Lower lobe of right lung (tissue), 2 donors: Measurements from ENCODE around the gene XAGE1B. TPM values are rescaled to one million over a fixed set of nuclear protein-coding genes. Genes with fewer than 3 reads are reported as not detected.
A peak's percentile ranks its signal among the peaks of the same experiment; 100 is the strongest.
"Not testable (repeated sequence)": the region's sequence is repeated elsewhere in the genome, so short reads cannot be mapped to it uniquely, and the experiment has no call there.

ENCODE experiments used
- ATAC-seq, 2 donors: fragments of 200-7000 bp; cut with Tn5 transposase; one replicate each; pipeline ENCODE4 v1.9.1; 2020 to 2022; ENCODE audit warnings: mild to moderate bottlenecking in 2 of 2, moderate library complexity in 2 of 2
- DNase-seq: peaks from one replicate; pipeline ENCODE4 v3.0.0-alpha.2; 2020
- H3K27ac ChIP-seq: fragments of 200-600 bp; one replicate; pipeline ENCODE4 v1.8.0; 2022
- H3K27me3 ChIP-seq: fragments of 200-600 bp; one replicate; pipeline ENCODE4 v1.8.0; 2022; ENCODE audit warnings: low read depth
- H3K36me3 ChIP-seq: fragments of 200-600 bp; one replicate; pipeline ENCODE4 v1.8.0; 2022; ENCODE audit warnings: mild to moderate bottlenecking
- H3K4me1 ChIP-seq: fragments of 200-600 bp; one replicate; pipeline ENCODE4 v1.8.0; 2022
- H3K4me3 ChIP-seq: fragments of 200-600 bp; one replicate; pipeline ENCODE4 v1.8.0; 2022; ENCODE audit warnings: mild to moderate bottlenecking
- H3K9me3 ChIP-seq: fragments of 200-600 bp; one replicate; pipeline ENCODE4 v1.8.0; 2022
- intact Hi-C: fragments of 100-400 bp; cut with DNase I; formaldehyde crosslinking; loops from one replicate; pipeline ENCODE4 v1.11.0; 2022
- long read RNA-seq: library from polyadenylated mRNA; unstranded; transcript quantifications from one replicate; pipeline ENCODE4 v2.0.0, GENCODE V29; 2021
- total RNA-seq: library from RNA; stranded (reverse); fragmentation: NEBNext Ultra II Directional; extraction: Animal tissue kit (Norgen Biotek cat#: 25700); gene quantifications from one replicate; pipeline ENCODE4 v1.2.1, GENCODE V29; 2021
- TF ChIP-seq, protein P1 (sequence below): fragments of 200-600 bp; IDR thresholded peaks from one replicate; pipeline ENCODE4 v1.8.0; 2022; ENCODE audit warnings: antibody characterized with exemption, mild to moderate bottlenecking
- donor health status: DM: no; HTN: yes; CAD: no; lungs with severe emphysema.

Gene XAGE1B, protein sequence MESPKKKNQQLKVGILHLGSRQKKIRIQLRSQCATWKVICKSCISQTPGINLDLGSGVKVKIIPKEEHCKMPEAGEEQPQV
- not detected for total RNA-seq
- long read RNA-seq, partial matches to known transcripts: 0 of 1 reads
- long read RNA-seq, other reads (novel, unspliced or antisense): 0 of 1 reads

DNA sequence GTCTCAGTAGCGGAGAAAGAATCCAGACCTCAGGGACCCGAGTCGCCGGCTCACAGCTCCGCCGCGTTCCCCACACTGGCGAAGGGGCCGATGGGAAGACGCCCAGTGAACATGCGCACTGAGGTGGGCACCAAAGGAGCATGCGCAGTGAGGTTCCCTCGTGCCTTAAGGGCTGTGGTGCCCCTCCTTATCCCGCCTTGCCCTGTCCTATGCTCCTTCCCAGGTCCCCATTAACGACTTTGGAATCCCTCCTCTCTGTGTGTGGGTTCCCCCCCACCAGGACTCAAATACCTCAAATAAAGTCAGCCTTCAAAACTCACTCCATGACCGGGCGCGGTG, at the start of gene XAGE1B:
TSS of gene XAGE1B (minus strand) at position 77 of the 339 bp plus-strand sequence. CDS start 1,536 bp downstream, outside the sequence.
- DNase-seq, H3K27me3 ChIP-seq, H3K27ac ChIP-seq, H3K4me3 ChIP-seq, H3K4me1 ChIP-seq, intact Hi-C loops, H3K9me3 ChIP-seq, H3K36me3 ChIP-seq: not testable (repeated sequence)
- peak in 1 of 2 donors; percentile 4 for ATAC-seq

DNA sequence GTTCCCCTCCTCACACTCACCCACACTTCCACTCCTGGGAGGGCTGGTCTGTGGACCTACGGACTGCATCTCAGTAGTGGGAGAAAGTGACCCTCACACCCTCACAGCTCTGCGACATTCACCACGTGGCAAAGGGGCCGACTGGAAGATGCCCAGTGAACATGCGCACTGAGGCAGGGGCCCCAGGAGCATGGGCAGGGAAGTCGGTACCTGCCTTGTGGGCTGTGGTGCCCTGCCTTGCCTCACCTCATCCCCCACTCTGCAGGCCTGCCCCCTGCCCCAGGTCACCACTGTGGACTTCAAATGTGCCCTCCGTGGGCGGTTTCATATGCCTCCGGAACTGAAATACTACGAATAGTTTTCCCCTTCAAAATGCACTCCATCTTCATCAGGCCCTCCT, 46.2 kb upstream of the XAGE1B start:
- TF ChIP-seq, protein P1, sequence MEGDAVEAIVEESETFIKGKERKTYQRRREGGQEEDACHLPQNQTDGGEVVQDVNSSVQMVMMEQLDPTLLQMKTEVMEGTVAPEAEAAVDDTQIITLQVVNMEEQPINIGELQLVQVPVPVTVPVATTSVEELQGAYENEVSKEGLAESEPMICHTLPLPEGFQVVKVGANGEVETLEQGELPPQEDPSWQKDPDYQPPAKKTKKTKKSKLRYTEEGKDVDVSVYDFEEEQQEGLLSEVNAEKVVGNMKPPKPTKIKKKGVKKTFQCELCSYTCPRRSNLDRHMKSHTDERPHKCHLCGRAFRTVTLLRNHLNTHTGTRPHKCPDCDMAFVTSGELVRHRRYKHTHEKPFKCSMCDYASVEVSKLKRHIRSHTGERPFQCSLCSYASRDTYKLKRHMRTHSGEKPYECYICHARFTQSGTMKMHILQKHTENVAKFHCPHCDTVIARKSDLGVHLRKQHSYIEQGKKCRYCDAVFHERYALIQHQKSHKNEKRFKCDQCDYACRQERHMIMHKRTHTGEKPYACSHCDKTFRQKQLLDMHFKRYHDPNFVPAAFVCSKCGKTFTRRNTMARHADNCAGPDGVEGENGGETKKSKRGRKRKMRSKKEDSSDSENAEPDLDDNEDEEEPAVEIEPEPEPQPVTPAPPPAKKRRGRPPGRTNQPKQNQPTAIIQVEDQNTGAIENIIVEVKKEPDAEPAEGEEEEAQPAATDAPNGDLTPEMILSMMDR: no peak
- intact Hi-C loops: no loop called here
- ATAC-seq: no peak

DNA sequence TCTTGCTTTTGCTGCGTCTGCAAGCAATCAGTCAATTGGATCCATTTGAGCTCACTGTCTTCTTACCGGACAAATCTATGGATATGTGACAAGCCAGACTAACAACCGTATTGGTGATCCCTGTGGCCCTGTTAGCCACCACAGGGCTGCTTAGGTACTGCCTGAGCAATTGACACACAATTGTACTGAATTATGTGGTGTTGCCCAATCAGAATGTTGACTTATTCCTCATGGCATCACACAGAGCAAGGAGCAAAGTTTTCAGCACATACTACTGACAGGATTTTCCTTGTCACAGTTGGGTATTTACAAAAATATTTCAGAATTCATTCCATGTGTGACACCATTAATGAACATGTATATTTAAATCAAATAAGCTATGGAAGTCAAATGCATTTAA, 41.3 kb upstream of the XAGE1B start:
- ATAC-seq (no peak), DNase-seq (no peak)
- TF ChIP-seq, protein P1: no peak
- no peaks in the 10 kb centered on the region for H3K4me1 ChIP-seq
- no peak overlapping the region for H3K27ac ChIP-seq
- no peaks in the 10 kb centered on the region for H3K36me3 ChIP-seq
- no peaks in the 10 kb centered on the region for H3K9me3 ChIP-seq
- H3K4me3 ChIP-seq: no peak overlapping the region
- H3K27me3 ChIP-seq: no peaks in the 10 kb centered on the region
- intact Hi-C loops: no loop called here

More for the DNA sequence above, 46.2 kb upstream of the XAGE1B start:
- H3K9me3 ChIP-seq: no peaks in the 10 kb centered on the region
- no peaks in the 10 kb centered on the region for H3K4me1 ChIP-seq
- H3K4me3 ChIP-seq: no peak overlapping the region
- H3K27ac ChIP-seq: no peak overlapping the region
- DNase-seq: no peak
- H3K36me3 ChIP-seq: no peaks in the 10 kb centered on the region
- H3K27me3 ChIP-seq: no peaks in the 10 kb centered on the region

DNA sequence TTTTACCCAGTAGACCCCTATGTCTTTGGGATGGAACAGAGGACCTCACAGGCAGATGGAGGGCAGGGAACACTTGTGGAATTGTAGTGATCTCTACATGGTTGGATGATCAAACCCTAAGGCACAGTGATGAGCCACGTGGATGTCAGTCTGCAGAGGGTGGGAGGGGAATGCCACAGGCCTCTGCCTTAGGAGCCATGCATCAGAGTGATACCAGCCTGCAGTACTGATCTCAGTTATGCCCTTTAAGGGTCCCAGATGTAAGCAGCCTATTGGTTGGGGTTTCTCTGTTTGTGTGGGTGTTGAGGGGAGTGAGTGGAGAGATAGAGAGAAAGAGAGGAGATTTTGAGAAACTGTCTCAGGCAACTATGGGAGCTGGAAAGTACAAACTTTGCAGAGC, 39.9 kb upstream of the XAGE1B start:
- no peaks in the 10 kb centered on the region for H3K4me1 ChIP-seq
- TF ChIP-seq, protein P1: no peak
- no peak for DNase-seq
- H3K9me3 ChIP-seq: no peaks in the 10 kb centered on the region
- no peaks in the 10 kb centered on the region for H3K36me3 ChIP-seq
- no peak for ATAC-seq
- H3K27me3 ChIP-seq: no peaks in the 10 kb centered on the region
- no peak overlapping the region for H3K27ac ChIP-seq
- intact Hi-C loops: no loop called here
- no peak overlapping the region for H3K4me3 ChIP-seq

DNA sequence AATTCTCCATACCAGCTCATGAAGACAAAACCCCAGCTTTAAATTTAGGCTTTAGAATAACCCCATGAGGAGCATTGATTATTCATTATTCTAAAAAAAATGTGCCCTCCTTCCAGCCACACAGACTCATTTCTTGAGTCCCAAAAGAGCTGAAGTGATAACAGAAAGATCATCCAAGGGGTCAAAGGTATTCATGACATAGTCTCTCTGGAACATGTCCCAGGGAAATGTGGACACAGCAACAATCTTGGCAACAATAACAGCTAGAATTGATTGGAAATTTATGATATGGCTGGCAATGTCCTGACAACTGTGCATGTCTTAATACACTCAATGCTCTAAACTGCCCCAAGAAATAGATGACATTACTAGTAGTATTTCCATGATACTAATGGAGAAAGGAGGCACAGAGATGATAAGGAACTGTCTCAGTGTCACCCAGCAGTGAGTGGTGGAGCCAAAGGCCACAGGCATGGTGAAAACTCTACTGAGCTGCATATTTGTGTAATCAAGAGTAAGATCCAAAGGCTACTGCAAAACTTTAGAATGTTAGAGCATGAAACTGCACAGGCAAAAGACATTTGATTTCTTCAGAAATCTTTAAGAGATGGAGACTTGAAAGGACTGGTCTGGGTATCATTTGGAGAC, 37.3 kb upstream of the XAGE1B start:
- DNase-seq (no peak), ATAC-seq (no peak)
- no peaks in the 10 kb centered on the region for H3K36me3 ChIP-seq
- intact Hi-C loops: no loop called here
- H3K4me1 ChIP-seq: no peaks in the 10 kb centered on the region
- no peaks in the 10 kb centered on the region for H3K27me3 ChIP-seq
- no peak overlapping the region for H3K27ac ChIP-seq
- TF ChIP-seq, protein P1: no peak
- H3K9me3 ChIP-seq: no peaks in the 10 kb centered on the region
- H3K4me3 ChIP-seq: no peak overlapping the region

DNA sequence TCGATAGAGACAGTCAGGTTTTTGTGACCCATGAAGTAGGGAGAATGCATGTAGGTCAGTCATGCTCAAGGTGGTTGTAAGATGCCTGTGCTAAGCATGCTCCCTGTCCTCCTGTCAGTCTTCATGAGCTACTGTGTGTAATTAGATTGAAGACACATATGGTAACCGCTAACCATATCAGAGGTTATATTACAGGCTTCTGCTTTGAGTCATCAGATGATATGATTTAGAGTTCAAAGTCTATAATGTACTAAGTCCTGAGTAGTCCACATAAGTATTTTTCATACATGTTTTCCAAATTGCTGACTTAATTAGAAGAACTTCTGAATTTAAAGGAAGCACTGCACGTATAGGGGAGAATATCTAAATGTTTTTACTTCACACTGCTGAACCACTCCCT, 31.9 kb upstream of the XAGE1B start:
- H3K4me3 ChIP-seq, H3K36me3 ChIP-seq, DNase-seq, intact Hi-C loops, H3K27me3 ChIP-seq, ATAC-seq, H3K9me3 ChIP-seq, H3K4me1 ChIP-seq, H3K27ac ChIP-seq: not testable (repeated sequence)
